IMR-90 (cell line): Measurements from ENCODE around the gene SUSD1.

Source experiments
- BHLHE40 ChIP-seq: fragments of 150-350 bp; IDR thresholded peaks from 2 replicates; pipeline ENCODE4 v1.6.1; 2016; ENCODE audit warnings: mild to moderate bottlenecking, low read depth, low read length
- CTCF ChIP-seq: conservative IDR thresholded peaks from 2 replicates; pipeline ENCODE4 v1.5.1; 2012; ENCODE audit warnings: mild to moderate bottlenecking, low read depth, low read length, improper control_type of control experiment
- FOS ChIP-seq: fragments of 150-350 bp; IDR thresholded peaks from 2 replicates; pipeline ENCODE4 v1.6.1; 2016; ENCODE audit warnings: low read depth, low read length
- MAFK ChIP-seq: IDR thresholded peaks from 2 replicates; pipeline ENCODE4 v1.6.1; 2012; ENCODE audit warnings: low read depth, low read length, improper control_type of control experiment
- NFE2L2 ChIP-seq: fragments of 150-350 bp; IDR thresholded peaks from 2 replicates; pipeline ENCODE4 v1.6.1; 2016; ENCODE audit warnings: low read depth, mild to moderate bottlenecking, low read length
- RFX5 ChIP-seq: IDR thresholded peaks from 2 replicates; pipeline ENCODE4 v1.8.0; 2012; ENCODE audit warnings: low read depth, mild to moderate bottlenecking, low read length, moderate library complexity
- USF2 ChIP-seq: fragments of 150-350 bp; IDR thresholded peaks from 2 replicates; pipeline ENCODE4 v1.6.1; 2017; ENCODE audit warnings: mild to moderate bottlenecking, antibody characterized with exemption, low read length, low read depth

GRCh38 chr9:112049811-112050516 lies 125.1 kb downstream of the SUSD1 start:
- TF ChIP-seq BHLHE40 (no peak), FOS (no peak), USF2 (no peak), CTCF (no peak), MAFK (no peak), RFX5 (no peak), NFE2L2 (no peak)
